ENCODE results near the gene CENPM. TPM values are rescaled to one million over a fixed set of nuclear protein-coding genes. Genes with fewer than 3 reads are reported as not detected.

CENPM gene
- total RNA-seq, 1 donor from 2014 or later, result 2.0 TPM

GRCh38 chr22:41899110-41899509 lies 47.8 kb downstream of the CENPM start:
- H2AFZ ChIP-seq (ENCODE audit: low read depth, low read length), result no peak overlapping the region
- H3K27ac ChIP-seq (ENCODE audit: low read depth, low read length), result no peak overlapping the region
- FAIRE-seq (no peak), DNase-seq (ENCODE audit: low read depth) (no peak)
- H3K9me3 ChIP-seq (ENCODE audit: insufficient read depth, low read depth, low read length), result no peaks in the 10 kb centered on the region
- Mint-ChIP-seq H3K27ac (ENCODE audit: unreplicated experiment) (no peak overlapping the region), H3K9me3 (ENCODE audit: unreplicated experiment) (no peaks in the 10 kb centered on the region), H3K4me1 (ENCODE audit: low read depth, unreplicated experiment) (no peaks in the 10 kb centered on the region), H3K4me3 (ENCODE audit: unreplicated experiment) (no peak overlapping the region), H3K27me3 (ENCODE audit: low read depth, unreplicated experiment) (no peaks in the 10 kb centered on the region), H3K36me3 (ENCODE audit: low read depth, unreplicated experiment) (peaks cover 14% of the 10 kb centered on the region)
- TF ChIP-seq EZH2 (IDR thresholded peaks at IDR 0.05; ENCODE audit: insufficient read depth, low read length), result no peak
- no peak for TF ChIP-seq CTCF (IDR thresholded peaks at IDR 0.05; ENCODE audit: insufficient read depth, low read depth, low read length)
- H3K4me3 ChIP-seq (ENCODE audit: insufficient read depth, low read depth, low read length), result no peak overlapping the region
- no peaks in the 10 kb centered on the region for H3K4me1 ChIP-seq (ENCODE audit: insufficient read depth, low read length)
- H3K27me3 ChIP-seq (ENCODE audit: insufficient read depth, low read length), result no peaks in the 10 kb centered on the region
- H3K79me2 ChIP-seq (ENCODE audit: insufficient read depth, low read length), result no peaks in the 10 kb centered on the region
- H4K20me1 ChIP-seq (ENCODE audit: insufficient read depth, low read length), result peaks cover 31% of the 10 kb centered on the region
- H3K36me3 ChIP-seq (ENCODE audit: insufficient read depth, low read length), result peaks cover 15% of the 10 kb centered on the region
- H3K4me2 ChIP-seq (ENCODE audit: low read length), result no peak overlapping the region
- H3K9ac ChIP-seq (ENCODE audit: low read length), result no peak overlapping the region

- Mint-ChIP-seq H3K36me3 (ENCODE audit: low read depth, unreplicated experiment) (peaks cover 14% of the 10 kb centered on the region), H3K4me3 (ENCODE audit: unreplicated experiment) (no peak overlapping the region), H3K4me1 (ENCODE audit: low read depth, unreplicated experiment) (no peaks in the 10 kb centered on the region), H3K9me3 (ENCODE audit: unreplicated experiment) (no peaks in the 10 kb centered on the region), H3K27ac (ENCODE audit: unreplicated experiment) (no peak overlapping the region), H3K27me3 (ENCODE audit: low read depth, unreplicated experiment) (no peaks in the 10 kb centered on the region)
- no peak for DNase-seq (ENCODE audit: low read depth)
- Histone ChIP-seq H3K9ac (ENCODE audit: low read length) (no peak overlapping the region), H3K79me2 (ENCODE audit: insufficient read depth, low read length) (no peaks in the 10 kb centered on the region), H3K4me3 (ENCODE audit: insufficient read depth, low read depth, low read length) (no peak overlapping the region), H3K27me3 (ENCODE audit: insufficient read depth, low read length) (no peaks in the 10 kb centered on the region), H3K27ac (ENCODE audit: low read depth, low read length) (no peak overlapping the region), H3K4me1 (ENCODE audit: insufficient read depth, low read length) (no peaks in the 10 kb centered on the region), H3K36me3 (ENCODE audit: insufficient read depth, low read length) (peaks cover 17% of the 10 kb centered on the region), H3K9me3 (ENCODE audit: insufficient read depth, low read depth, low read length) (no peaks in the 10 kb centered on the region), H4K20me1 (ENCODE audit: insufficient read depth, low read length) (peaks cover 28% of the 10 kb centered on the region), H2AFZ (ENCODE audit: low read depth, low read length) (no peak overlapping the region), H3K4me2 (ENCODE audit: low read length) (no peak overlapping the region)
- FAIRE-seq, result no peak
- TF ChIP-seq CTCF (IDR thresholded peaks at IDR 0.05; ENCODE audit: insufficient read depth, low read depth, low read length), result no peak
- TF ChIP-seq EZH2 (IDR thresholded peaks at IDR 0.05; ENCODE audit: insufficient read depth, low read length), result no peak
These were observed 48.3 kb downstream of the CENPM start for GRCh38 chr22:41898645-41899044.

- Histone ChIP-seq H3K4me3 (ENCODE audit: insufficient read depth, low read depth, low read length) (no peak overlapping the region), H3K79me2 (ENCODE audit: insufficient read depth, low read length) (no peaks in the 10 kb centered on the region), H3K4me1 (ENCODE audit: insufficient read depth, low read length) (no peaks in the 10 kb centered on the region), H3K27ac (ENCODE audit: low read depth, low read length) (no peak overlapping the region), H3K27me3 (ENCODE audit: insufficient read depth, low read length) (no peaks in the 10 kb centered on the region), H4K20me1 (ENCODE audit: insufficient read depth, low read length) (peaks cover 42% of the 10 kb centered on the region), H2AFZ (ENCODE audit: low read depth, low read length) (no peak overlapping the region), H3K9ac (ENCODE audit: low read length) (no peak overlapping the region), H3K4me2 (ENCODE audit: low read length) (no peak overlapping the region), H3K36me3 (ENCODE audit: insufficient read depth, low read length) (peaks cover 37% of the 10 kb centered on the region), H3K9me3 (ENCODE audit: insufficient read depth, low read depth, low read length) (no peaks in the 10 kb centered on the region)
- no peaks in the 10 kb centered on the region for H3K4me1 Mint-ChIP-seq (ENCODE audit: low read depth, unreplicated experiment)
- no peaks in the 10 kb centered on the region for H3K9me3 Mint-ChIP-seq (ENCODE audit: unreplicated experiment)
- no peak for DNase-seq (ENCODE audit: low read depth)
- no peaks in the 10 kb centered on the region for H3K27me3 Mint-ChIP-seq (ENCODE audit: low read depth, unreplicated experiment)
- peaks cover 10% of the 10 kb centered on the region for H3K36me3 Mint-ChIP-seq (ENCODE audit: low read depth, unreplicated experiment)
- FAIRE-seq, result no peak
- H3K27ac Mint-ChIP-seq (ENCODE audit: unreplicated experiment), result no peak overlapping the region
- no peak overlapping the region for H3K4me3 Mint-ChIP-seq (ENCODE audit: unreplicated experiment)
- TF ChIP-seq CTCF (IDR thresholded peaks at IDR 0.05; ENCODE audit: insufficient read depth, low read depth, low read length) (no peak), EZH2 (IDR thresholded peaks at IDR 0.05; ENCODE audit: insufficient read depth, low read length) (no peak)
These were observed 53.2 kb downstream of the CENPM start for GRCh38 chr22:41893591-41894375.

Measured in astrocyte (in vitro differentiated cells and primary cell).